Measurements from ENCODE around the gene WNT9B. TPM values are rescaled to one million over a fixed set of nuclear protein-coding genes. Genes with fewer than 3 reads are reported as not detected.

The WNT9B gene
- total RNA-seq, 1 experiment from 2014 or later = 0.70 TPM

DNA sequence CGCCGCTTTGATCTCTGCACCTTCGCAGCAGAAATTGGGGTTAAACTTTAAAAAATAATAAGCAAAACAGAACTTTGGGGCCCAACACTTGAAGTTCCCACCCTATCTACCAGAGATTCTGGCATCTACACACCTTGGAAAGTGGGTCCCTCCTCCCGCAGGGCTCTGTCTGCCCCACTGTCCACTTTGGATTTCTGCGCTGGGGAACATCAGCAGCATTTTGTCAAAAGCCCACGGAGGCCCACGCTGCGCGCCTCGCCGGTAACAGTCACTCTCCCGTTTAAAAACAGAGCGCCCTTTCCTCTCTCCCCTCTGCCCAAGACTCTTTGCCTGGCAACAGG is 725 bp upstream of the WNT9B start:
- Histone ChIP-seq H3K18ac (ENCODE audit: insufficient read length, low read depth, low read length) (no peak overlapping the region), H3K27me3 (ENCODE audit: insufficient read depth, low read length) (peaks cover 20% of the 10 kb centered on the region; the same call in 1 of the 2 replicates), H2AFZ (ENCODE audit: low read length) (no peak overlapping the region), H2BK12ac (ENCODE audit: insufficient read length, low read depth, low read length) (no peak overlapping the region), H4K5ac (ENCODE audit: insufficient read length, low read depth, low read length) (no peak overlapping the region), H3K56ac (ENCODE audit: insufficient read length, low read depth, low read length) (no peak overlapping the region), H2BK5ac (ENCODE audit: insufficient read length, low read length) (no peak overlapping the region), H3K4ac (ENCODE audit: low read depth, low read length) (no peak overlapping the region), H4K8ac (replicated peaks; ENCODE audit: insufficient read length, low read depth, low read length) (no peak overlapping the region), H3T11ph (ENCODE audit: low read length) (no peak overlapping the region), H4K20me1 (ENCODE audit: control insufficient read depth, insufficient read depth, insufficient read length) (no peaks in the 10 kb centered on the region), H3K79me1 (ENCODE audit: insufficient read depth, low read depth, low read length, poor library complexity, severe bottlenecking) (no peaks in the 10 kb centered on the region), H2AK5ac (ENCODE audit: insufficient read length, low read length) (no peak overlapping the region), H2BK15ac (ENCODE audit: low read depth, low read length) (no peak overlapping the region), H3K9ac (ENCODE audit: extremely low read depth, insufficient read length, low read length) (no peak overlapping the region), H4K91ac (ENCODE audit: insufficient read length, low read depth, low read length) (no peak overlapping the region), H3K79me2 (ENCODE audit: insufficient read depth, low read length) (no peaks in the 10 kb centered on the region), H3K27ac (ENCODE audit: insufficient read length, low read depth, low read length) (no peak overlapping the region), H3K23ac (ENCODE audit: insufficient read length, low read depth, low read length) (no peak overlapping the region), H3K9me3 (ENCODE audit: control insufficient read depth, low read depth, low read length) (no peaks in the 10 kb centered on the region), H3K14ac (ENCODE audit: insufficient read depth, low read length) (no peak overlapping the region; the same call in 1 of the 2 replicates), H3K4me1 (ENCODE audit: insufficient read depth, low read length) (no peaks in the 10 kb centered on the region; the same call in 1 of the 2 replicates), H2BK20ac (ENCODE audit: low read depth, low read length, poor library complexity, severe bottlenecking) (no peak overlapping the region), H3K4me2 (ENCODE audit: insufficient read depth, insufficient read length, low read length) (peak overlapping the region; percentile 87), H3K23me2 (ENCODE audit: insufficient read length, low read depth, low read length, poor library complexity, severe bottlenecking) (peaks cover 11% of the 10 kb centered on the region), H2BK120ac (ENCODE audit: low read depth, low read length, poor library complexity, severe bottlenecking) (no peak overlapping the region)
- Mint-ChIP-seq H3K36me3 (ENCODE audit: insufficient read depth in 1 of 3, low read depth in 3 of 3) (no peaks in the 10 kb centered on the region), H3K4me3 (peak overlapping the region; percentile 73 to 87), H3K27me3 (ENCODE audit: low read depth) (peaks cover 79% of the 10 kb centered on the region), H3K9me3 (no peaks in the 10 kb centered on the region; a peak in 2 of 5 replicates), H3K4me1 (peaks cover 20 to 23% of the 10 kb centered on the region in 2 experiments), H3K27ac (no peak overlapping the region)
- TF ChIP-seq CTCF (conservative IDR thresholded peaks at IDR 0.05) = no peak
- DNase-seq = no peak
- WGBS (ENCODE audit: extremely low coverage, insufficient read length, low lambda C conversion rate) = no CpG with 5 or more reads among the region's 13 CpGs
